Measurements from ENCODE around the gene ASAP2. TPM values are rescaled to one million over a fixed set of nuclear protein-coding genes. Genes with fewer than 3 reads are reported as not detected.

ASAP2 gene
- total and polyA plus RNA-seq, 2 donors (not counting 1 experiment from before 2014, with no cell fraction given), result 0.04 TPM; not detected in 1

GRCh38 chr2:9229470-9229820, 22.8 kb downstream of the ASAP2 start:
- no peak overlapping the region for H3K9ac ChIP-seq (ENCODE audit: low read length)
- 93% methylated on average over 6 of the region's 6 CpGs for WGBS (ENCODE audit: insufficient coverage)
- TF ChIP-seq EZH2 (IDR thresholded peaks at IDR 0.05; ENCODE audit: borderline replicate concordance, insufficient read depth, low read depth, low read length, poor library complexity, severe bottlenecking) (no peak), CTCF (IDR thresholded peaks at IDR 0.05) (no peak)
- ChIA-PET CTCF (no interaction called here), POLR2A (no interaction called here)
- DNase-seq, result no peak
- H3K79me2 ChIP-seq (ENCODE audit: control insufficient read depth, insufficient read depth, low read length), result no peaks in the 10 kb centered on the region
- Mint-ChIP-seq H3K4me1 (no peaks in the 10 kb centered on the region), H3K4me3 (no peak overlapping the region), H3K27me3 (peaks cover 41% of the 10 kb centered on the region), H3K27ac (no peak overlapping the region), H3K9me3 (ENCODE audit: insufficient read depth) (no peaks in the 10 kb centered on the region)
- H3K9me3 ChIP-seq (ENCODE audit: control extremely low read depth in 1 of 3, control insufficient read depth in 2 of 3, insufficient read depth in 1 of 3, low read length in 2 of 3), result no peaks in the 10 kb centered on the region
- H3K4me1 ChIP-seq (ENCODE audit: control insufficient read depth in 2 of 2, insufficient read depth in 2 of 2, low read length in 2 of 2), result no peaks in the 10 kb centered on the region
- no peak overlapping the region for H3K27ac ChIP-seq (ENCODE audit: low read length in 2 of 2)
- H3K4me2 ChIP-seq (replicated peaks; ENCODE audit: low read depth, low read length, poor library complexity, severe bottlenecking), result no peak overlapping the region
- intact Hi-C loops (cut with micrococcal nuclease), result no loop called here
- H2AFZ ChIP-seq (ENCODE audit: insufficient read depth, low read depth, low read length, poor library complexity, severe bottlenecking), result no peak overlapping the region
- no peak overlapping the region for H3K4me3 ChIP-seq (ENCODE audit: control extremely low read depth in 1 of 5, extremely low read depth in 1 of 5, insufficient read depth in 1 of 5, low read depth in 2 of 5, low read length in 4 of 5)
- ATAC-seq (ENCODE audit: low read depth), result no peak
- no peaks in the 10 kb centered on the region for H4K20me1 ChIP-seq (ENCODE audit: control insufficient read depth, insufficient read depth, low read length, poor library complexity, severe bottlenecking)
- H3K27me3 ChIP-seq (replicated peaks in 1 of 4; ENCODE audit: control extremely low read depth in 1 of 4, control insufficient read depth in 3 of 4, insufficient read depth in 4 of 4, low read length in 3 of 4), result peaks cover 0 to 7% (median 0%) of the 10 kb centered on the region in 4 experiments
- no peaks in the 10 kb centered on the region for H3K36me3 ChIP-seq (replicated peaks in 1 of 2; ENCODE audit: control extremely low read depth in 1 of 2, control insufficient read depth in 1 of 2, extremely low read depth in 1 of 2, insufficient read depth in 2 of 2, low read length in 1 of 2)

GRCh38 chr2:9230051-9230802, 23.6 kb downstream of the ASAP2 start:
- Mint-ChIP-seq H3K4me1 (no peaks in the 10 kb centered on the region), H3K4me3 (no peak overlapping the region), H3K27me3 (peaks cover 35% of the 10 kb centered on the region), H3K27ac (no peak overlapping the region), H3K9me3 (ENCODE audit: insufficient read depth) (no peaks in the 10 kb centered on the region)
- ChIA-PET CTCF (no interaction called here), POLR2A (no interaction called here)
- no peak for DNase-seq
- Histone ChIP-seq H4K20me1 (ENCODE audit: control insufficient read depth, insufficient read depth, low read length, poor library complexity, severe bottlenecking) (no peaks in the 10 kb centered on the region), H3K4me1 (ENCODE audit: control insufficient read depth in 2 of 2, insufficient read depth in 2 of 2, low read length in 2 of 2) (no peaks in the 10 kb centered on the region), H3K27ac (ENCODE audit: low read length in 2 of 2) (no peak overlapping the region), H3K79me2 (ENCODE audit: control insufficient read depth, insufficient read depth, low read length) (no peaks in the 10 kb centered on the region), H3K9me3 (ENCODE audit: control extremely low read depth in 1 of 3, control insufficient read depth in 2 of 3, insufficient read depth in 1 of 3, low read length in 2 of 3) (no peaks in the 10 kb centered on the region), H3K9ac (ENCODE audit: low read length) (no peak overlapping the region), H3K36me3 (replicated peaks in 1 of 2; ENCODE audit: control extremely low read depth in 1 of 2, control insufficient read depth in 1 of 2, extremely low read depth in 1 of 2, insufficient read depth in 2 of 2, low read length in 1 of 2) (no peaks in the 10 kb centered on the region), H3K27me3 (replicated peaks in 1 of 4; ENCODE audit: control extremely low read depth in 1 of 4, control insufficient read depth in 3 of 4, insufficient read depth in 4 of 4, low read length in 3 of 4) (peaks cover 0 to 7% (median 0%) of the 10 kb centered on the region in 4 experiments), H3K4me2 (replicated peaks; ENCODE audit: low read depth, low read length, poor library complexity, severe bottlenecking) (no peak overlapping the region), H2AFZ (ENCODE audit: insufficient read depth, low read depth, low read length, poor library complexity, severe bottlenecking) (no peak overlapping the region), H3K4me3 (ENCODE audit: control extremely low read depth in 1 of 5, extremely low read depth in 1 of 5, insufficient read depth in 1 of 5, low read depth in 2 of 5, low read length in 4 of 5) (no peak overlapping the region)
- 89% methylated on average over 9 of the region's 9 CpGs for WGBS (ENCODE audit: insufficient coverage)
- TF ChIP-seq EZH2 (IDR thresholded peaks at IDR 0.05; ENCODE audit: borderline replicate concordance, insufficient read depth, low read depth, low read length, poor library complexity, severe bottlenecking) (no peak), CTCF (IDR thresholded peaks at IDR 0.05) (no peak)
- ATAC-seq (ENCODE audit: low read depth), result no peak
- intact Hi-C loops (cut with micrococcal nuclease), result no loop called here
